ENCODE results near the gene TTN.

The TTN gene

GRCh38 chr2:178478439-178479274 lies 328.6 kb downstream of the TTN start, which contains the start of gene FKBP7:
FKBP7 (minus strand) TSS chr2:178478600; CDS start chr2:178478499, 101 bp downstream.
- peak; percentile 78 for TF ChIP-seq CTCF (conservative IDR thresholded peaks at IDR 0.05; ENCODE audit: low read depth)
- CTCF ChIA-PET = no interaction called here
- peak; percentile 80 for DNase-seq (ENCODE audit: low spot score)
- peak within 1 kb of the TSS; percentile 90 for H3K27ac ChIP-seq
- POLR2A ChIA-PET (ENCODE audit: low non-redundant PET) = no interaction called here

- DNase-seq (ENCODE audit: low spot score) = no peak
- CTCF ChIA-PET = no interaction called here
- POLR2A ChIA-PET (ENCODE audit: low non-redundant PET) = no interaction called here
- no peak for TF ChIP-seq CTCF (conservative IDR thresholded peaks at IDR 0.05; ENCODE audit: low read depth)
- peak overlapping the region; percentile 90 for H3K27ac ChIP-seq
These were observed 329.1 kb downstream of the TTN start for GRCh38 chr2:178478130-178478438.

- no peak for DNase-seq (ENCODE audit: low spot score)
- peak overlapping the region; percentile 90 for H3K27ac ChIP-seq
- CTCF ChIA-PET = no interaction called here
- POLR2A ChIA-PET (ENCODE audit: low non-redundant PET) = no interaction called here
- TF ChIP-seq CTCF (conservative IDR thresholded peaks at IDR 0.05; ENCODE audit: low read depth) = no peak
These were observed 329.6 kb downstream of the TTN start for GRCh38 chr2:178477443-178478129.

- TF ChIP-seq CTCF (conservative IDR thresholded peaks at IDR 0.05; ENCODE audit: low read depth) = no peak
- ChIA-PET POLR2A (ENCODE audit: low non-redundant PET) (no interaction called here), CTCF (interaction anchor here (0.6 kb wide), 1 partner anchor 13 kb away, joined by 3 read pairs; no protein-coding TSS in a partner anchor)
- no peak for DNase-seq (ENCODE audit: low spot score)
- no peak overlapping the region for H3K27ac ChIP-seq
These were observed 330.7 kb downstream of the TTN start for GRCh38 chr2:178476477-178476876.
